Measurements from ENCODE around the gene REXO1. TPM values are rescaled to one million over a fixed set of nuclear protein-coding genes. Genes with fewer than 3 reads are reported as not detected.

Gene REXO1
- total and polyA plus RNA-seq, 2 donors (not counting 3 experiments of a cell fraction or from before 2014, with no cell fraction given), result 41.1 to 56.9 TPM

DNA sequence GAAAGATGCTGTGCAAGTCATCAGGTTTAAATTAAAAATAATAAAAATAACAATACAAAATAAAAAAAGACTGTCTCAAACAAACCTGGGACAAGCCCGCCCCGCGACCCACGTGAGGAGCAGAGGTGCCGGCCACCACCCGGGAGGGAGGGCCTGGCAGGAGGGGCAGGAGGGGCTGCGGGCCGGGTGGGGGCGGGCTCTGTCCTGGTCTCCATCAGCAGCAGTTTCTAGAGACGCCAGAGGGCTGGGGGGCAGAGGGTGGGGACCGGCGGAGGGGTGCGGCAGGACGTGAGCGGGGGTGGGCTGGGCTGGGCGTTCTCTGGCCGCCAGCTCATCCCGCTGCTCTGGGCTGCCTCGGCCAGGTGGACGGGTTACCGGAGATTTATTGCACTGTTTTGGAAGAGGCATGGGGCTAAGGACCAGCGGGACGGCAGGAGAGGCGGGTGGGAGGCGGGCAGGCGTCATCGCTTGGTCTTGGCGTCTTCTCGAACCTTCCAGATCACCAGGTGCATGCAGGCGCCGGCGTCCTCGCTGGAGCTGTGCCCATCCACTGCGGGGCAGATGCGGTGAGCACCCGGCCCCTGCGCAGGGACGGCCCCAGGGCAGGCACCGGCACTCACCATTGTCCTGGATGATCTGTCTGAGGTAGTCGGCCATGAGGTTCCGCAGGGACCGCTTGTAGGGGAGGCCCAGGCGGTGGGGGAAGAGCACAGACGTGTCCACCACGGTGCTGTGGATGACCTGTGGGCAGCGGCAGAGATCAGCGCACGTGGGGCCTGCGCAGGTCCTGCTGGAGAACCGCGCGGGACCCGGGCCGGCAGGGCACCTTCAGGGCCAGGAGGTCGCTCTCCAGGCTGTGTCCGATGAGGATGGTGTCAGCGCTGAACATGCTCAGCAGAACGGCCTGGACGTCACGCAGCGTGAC, 32.4 kb downstream of the REXO1 start:
- DNase-seq (ENCODE audit: low read depth, low spot score) (no peak), FAIRE-seq (no peak)
- H3K4me3 ChIP-seq (replicated peaks in 1 of 3; ENCODE audit: insufficient read depth in 1 of 3, low read depth in 1 of 3, low read length in 3 of 3), result no peak overlapping the region
- no peak overlapping the region for H3K9ac ChIP-seq (replicated peaks; ENCODE audit: extremely low read depth, insufficient read depth, low read length)
- BruUV-seq (replicated peaks), result TSS peak; percentile 51
- H3K9me1 ChIP-seq (replicated peaks; ENCODE audit: control insufficient read depth, extremely low read depth, insufficient read depth, low read length), result no peaks in the 10 kb centered on the region
- H2AFZ ChIP-seq (ENCODE audit: low read depth, low read length), result no peak overlapping the region
- H3K27ac ChIP-seq (ENCODE audit: insufficient read depth, low read depth, low read length), result no peak overlapping the region
- H4K20me1 ChIP-seq (replicated peaks; ENCODE audit: control insufficient read depth, extremely low read depth, insufficient read depth, low read length), result no peaks in the 10 kb centered on the region
- H3K79me2 ChIP-seq (ENCODE audit: control insufficient read depth, insufficient read depth, low read length), result no peaks in the 10 kb centered on the region
- CTCF ChIA-PET, result interaction anchor here (4.0 kb wide), 1 partner anchor 10 kb away, joined by 24 read pairs; no protein-coding TSS in a partner anchor
- peaks cover 13% of the 10 kb centered on the region for H3K4me1 ChIP-seq (ENCODE audit: control insufficient read depth, extremely low read depth, insufficient read depth, low read length)
- peaks cover 3 to 37% of the 10 kb centered on the region in 2 experiments for H3K36me3 ChIP-seq (ENCODE audit: control insufficient read depth in 2 of 2, extremely low read depth in 1 of 2, insufficient read depth in 2 of 2, low read length in 2 of 2)
- TF ChIP-seq, protein P1, sequence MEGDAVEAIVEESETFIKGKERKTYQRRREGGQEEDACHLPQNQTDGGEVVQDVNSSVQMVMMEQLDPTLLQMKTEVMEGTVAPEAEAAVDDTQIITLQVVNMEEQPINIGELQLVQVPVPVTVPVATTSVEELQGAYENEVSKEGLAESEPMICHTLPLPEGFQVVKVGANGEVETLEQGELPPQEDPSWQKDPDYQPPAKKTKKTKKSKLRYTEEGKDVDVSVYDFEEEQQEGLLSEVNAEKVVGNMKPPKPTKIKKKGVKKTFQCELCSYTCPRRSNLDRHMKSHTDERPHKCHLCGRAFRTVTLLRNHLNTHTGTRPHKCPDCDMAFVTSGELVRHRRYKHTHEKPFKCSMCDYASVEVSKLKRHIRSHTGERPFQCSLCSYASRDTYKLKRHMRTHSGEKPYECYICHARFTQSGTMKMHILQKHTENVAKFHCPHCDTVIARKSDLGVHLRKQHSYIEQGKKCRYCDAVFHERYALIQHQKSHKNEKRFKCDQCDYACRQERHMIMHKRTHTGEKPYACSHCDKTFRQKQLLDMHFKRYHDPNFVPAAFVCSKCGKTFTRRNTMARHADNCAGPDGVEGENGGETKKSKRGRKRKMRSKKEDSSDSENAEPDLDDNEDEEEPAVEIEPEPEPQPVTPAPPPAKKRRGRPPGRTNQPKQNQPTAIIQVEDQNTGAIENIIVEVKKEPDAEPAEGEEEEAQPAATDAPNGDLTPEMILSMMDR (IDR thresholded peaks at IDR 0.05; ENCODE audit: extremely low read depth in 1 of 2, insufficient read depth in 1 of 2, low read depth in 1 of 2, low read length in 2 of 2), result no peak
- no peak for TF ChIP-seq GATA2 (IDR thresholded peaks at IDR 0.05; ENCODE audit: insufficient read depth, insufficient read length, low read depth, low read length)
- TF ChIP-seq POLR2A (IDR thresholded peaks at IDR 0.05; ENCODE audit: low read depth, low read length), result no peak
- no peak for TF ChIP-seq JUN (IDR thresholded peaks at IDR 0.05; ENCODE audit: borderline replicate concordance, insufficient read depth, insufficient read length, low read depth)
- TF ChIP-seq MYC (IDR thresholded peaks at IDR 0.05; ENCODE audit: low read depth, low read length), result no peak
- no peaks in the 10 kb centered on the region for H3K9me3 ChIP-seq (replicated peaks; ENCODE audit: control insufficient read depth, insufficient read depth, low read length)
- intact Hi-C loops (cut with micrococcal nuclease) (no loop called here), dilution Hi-C loops (cut with MboI; ENCODE audit: extremely low pct_ligation_motif_present, low sequenced_read_pairs) (no loop called here)
- no peak overlapping the region for H3K4me2 ChIP-seq (ENCODE audit: insufficient read depth, low read length)
- no peaks in the 10 kb centered on the region for H3K27me3 ChIP-seq (ENCODE audit: control insufficient read depth in 2 of 2, insufficient read depth in 2 of 2, low read length in 2 of 2)
- POLR2A ChIA-PET, result no interaction called here

All from endothelial cell of umbilical vein (primary cell).